Measurements from ENCODE around the gene CREBBP. TPM values are rescaled to one million over a fixed set of nuclear protein-coding genes. Genes with fewer than 3 reads are reported as not detected.

CREBBP gene
- total RNA-seq (2022; extraction: Qiagen RNA extraction; ENCODE audit: low read depth), result 17.4 to 20.7 TPM (median 18.4 TPM) in 5 replicates

DNA sequence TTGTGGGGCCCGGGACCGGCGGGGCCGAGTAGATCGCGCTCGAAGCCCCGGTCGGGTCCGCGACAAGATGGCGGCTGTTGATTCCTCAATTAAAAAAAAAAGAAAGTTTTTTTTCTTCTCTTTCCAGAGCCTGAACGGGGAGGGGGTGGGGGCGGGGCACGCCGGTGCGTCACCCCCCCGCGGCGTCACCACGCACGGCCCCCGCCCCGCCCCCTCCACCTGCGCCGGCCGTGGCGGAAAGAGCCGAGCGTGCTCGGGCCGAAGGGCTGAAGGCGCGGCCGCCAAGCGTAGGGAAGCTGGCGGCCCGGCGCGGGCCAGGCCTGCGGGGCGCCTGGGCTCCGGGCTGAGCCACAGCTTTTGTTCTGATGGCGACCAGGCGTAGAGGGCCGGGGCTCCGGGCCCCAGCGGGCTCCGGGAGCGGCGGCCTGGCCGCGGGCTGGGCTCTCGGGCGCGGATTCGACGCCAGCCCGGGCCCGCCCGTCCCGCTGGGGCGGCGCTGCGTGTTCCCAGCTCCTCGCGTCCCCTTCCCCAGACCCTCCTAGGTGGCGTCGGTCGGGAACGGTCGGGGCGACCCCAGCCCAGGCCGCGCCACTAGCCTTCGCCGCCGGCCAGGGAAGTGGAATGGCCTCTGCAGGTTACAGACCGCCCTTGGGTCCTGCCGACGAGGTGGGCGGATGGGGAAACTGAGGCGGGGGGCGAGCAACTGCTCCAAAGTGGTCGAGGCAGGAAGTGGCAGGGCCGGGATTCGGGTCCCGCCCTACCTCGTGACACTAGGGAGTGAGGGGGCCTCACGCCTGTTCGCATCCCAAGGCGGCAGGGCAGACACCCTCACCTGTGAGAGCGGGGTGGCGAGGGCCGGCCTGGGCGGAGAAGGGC is at the start of gene CREBBP:
Gene CREBBP (minus strand): TSS at position 91 of the 876 bp plus-strand sequence. CDS start 797 bp downstream, outside the sequence.

DNA sequence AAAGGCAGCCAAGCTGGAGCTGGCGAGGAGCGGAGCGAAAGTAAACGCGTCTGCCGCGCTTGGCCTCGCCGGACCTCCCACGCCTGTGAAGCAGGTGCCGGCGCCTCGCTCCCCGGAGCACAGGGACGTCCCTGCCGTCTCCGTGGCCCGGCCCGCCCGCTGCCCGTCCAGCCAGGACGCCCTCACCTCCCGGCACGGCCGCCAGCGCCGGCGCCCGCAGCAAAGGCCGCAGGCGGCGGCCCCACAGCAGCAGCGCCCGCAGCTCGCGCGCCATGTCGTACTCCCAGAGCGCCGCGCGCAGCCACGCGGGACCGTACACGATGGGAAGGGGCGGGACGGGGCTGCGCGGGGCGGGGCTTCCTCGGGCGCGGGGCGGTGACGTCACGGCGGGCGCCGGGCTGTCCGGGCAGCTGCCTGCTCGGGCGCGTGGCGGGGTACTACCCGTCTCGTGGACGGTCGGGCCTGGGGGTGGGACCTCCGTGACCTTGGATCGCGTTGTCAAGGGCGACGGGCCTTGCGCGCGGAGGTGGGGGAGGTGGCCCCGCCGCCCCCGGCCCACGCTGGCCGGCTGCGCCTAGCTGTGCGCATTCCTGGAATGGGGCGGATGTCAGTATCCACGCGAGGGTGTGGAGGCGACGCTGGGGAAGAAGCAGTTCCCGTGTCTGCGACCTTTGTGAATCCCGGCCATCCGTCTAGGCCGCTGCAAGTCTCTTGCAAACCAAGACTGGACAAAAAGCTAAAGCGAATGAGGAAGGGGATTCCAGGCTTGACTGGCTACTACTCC is 163.1 kb downstream of the CREBBP start, which contains the start of gene TRAP1:
Gene TRAP1 (minus strand): TSS at position 290 of the 784 bp plus-strand sequence. CDS start 16 bp downstream, at position 274.

Other genes with a start within 250 kb of the CREBBP start
- 1.9 to 5.2 TPM (median 4.2 TPM) in 5 replicates for gene DNASE1, start 226.0 kb downstream of the CREBBP start, total RNA-seq (2022; extraction: Qiagen RNA extraction; ENCODE audit: low read depth)
- 112 to 140 TPM (median 133 TPM) in 5 replicates for gene TRAP1, start 163.2 kb downstream of the CREBBP start, total RNA-seq (2022; extraction: Qiagen RNA extraction; ENCODE audit: low read depth)
- gene ADCY9, start 235.7 kb upstream of the CREBBP start, total RNA-seq (2022; extraction: Qiagen RNA extraction; ENCODE audit: low read depth), result 6.7 to 8.7 TPM (median 7.9 TPM) in 5 replicates

Data from A549 treated with CpdA at 1 μM for 4 hours (cell line).